Measurements from ENCODE around the gene RAB9A.

The RAB9A gene

GRCh38 chrX:13651150-13651549 lies 37.8 kb upstream of the RAB9A start:
- no peak for DNase-seq (ENCODE audit: extremely low read depth, low read depth)
- TF ChIP-seq CTCF (IDR thresholded peaks at IDR 0.05; ENCODE audit: low read depth, low read length): no peak

- DNase-seq (ENCODE audit: extremely low read depth, low read depth): peak; percentile 75
Observed at GRCh38 chrX:13652287-13652793, 36.6 kb upstream of the RAB9A start.

GRCh38 chrX:13652850-13653693 lies 35.9 kb upstream of the RAB9A start, which contains the start of gene TCEANC:
Gene TCEANC, plus strand, starts transcription at chrX:13653141. Its CDS starts 9,368 bp downstream, at chrX:13662509.
- DNase-seq (ENCODE audit: extremely low read depth, low read depth): peak; percentile 96
- TF ChIP-seq CTCF (IDR thresholded peaks at IDR 0.05; ENCODE audit: low read depth, low read length): no peak

More at GRCh38 chrX:13652287-13652793, 36.6 kb upstream of the RAB9A start:
- TF ChIP-seq CTCF (IDR thresholded peaks at IDR 0.05; ENCODE audit: low read depth, low read length): no peak

GRCh38 chrX:13654116-13654515 lies 34.8 kb upstream of the RAB9A start:
- DNase-seq (ENCODE audit: extremely low read depth, low read depth): no peak
- no peak for TF ChIP-seq CTCF (IDR thresholded peaks at IDR 0.05; ENCODE audit: low read depth, low read length)

GRCh38 chrX:13655674-13656073 lies 33.3 kb upstream of the RAB9A start:
- DNase-seq (ENCODE audit: extremely low read depth, low read depth): no peak

GRCh38 chrX:13658602-13659001 lies 30.3 kb upstream of the RAB9A start:
- peak; percentile 38 for DNase-seq (ENCODE audit: extremely low read depth, low read depth)
- peak; percentile 67 for TF ChIP-seq CTCF (IDR thresholded peaks at IDR 0.05; ENCODE audit: low read depth, low read length)

More at GRCh38 chrX:13655674-13656073, 33.3 kb upstream of the RAB9A start:
- no peak for TF ChIP-seq CTCF (IDR thresholded peaks at IDR 0.05; ENCODE audit: low read depth, low read length)

GRCh38 chrX:13659063-13659462 lies 29.9 kb upstream of the RAB9A start:
- peak; percentile 8 for DNase-seq (ENCODE audit: extremely low read depth, low read depth)
- TF ChIP-seq CTCF (IDR thresholded peaks at IDR 0.05; ENCODE audit: low read depth, low read length): no peak
